Measurements from ENCODE around the gene FBXL15.

- no peak for TF ChIP-seq JUNB (CRISPR knock-in tag; conservative IDR thresholded peaks at IDR 0.05)
- no peak for TF ChIP-seq ZNF140 (CRISPR knock-in tag; IDR thresholded peaks at IDR 0.05)
- no peak for TF ChIP-seq SMC3 (conservative IDR thresholded peaks at IDR 0.05; ENCODE audit: insufficient read depth, low read depth, low read length)
- TF ChIP-seq MECOM (CRISPR knock-in tag; IDR thresholded peaks at IDR 0.05): no peak
- TF ChIP-seq, protein P1, sequence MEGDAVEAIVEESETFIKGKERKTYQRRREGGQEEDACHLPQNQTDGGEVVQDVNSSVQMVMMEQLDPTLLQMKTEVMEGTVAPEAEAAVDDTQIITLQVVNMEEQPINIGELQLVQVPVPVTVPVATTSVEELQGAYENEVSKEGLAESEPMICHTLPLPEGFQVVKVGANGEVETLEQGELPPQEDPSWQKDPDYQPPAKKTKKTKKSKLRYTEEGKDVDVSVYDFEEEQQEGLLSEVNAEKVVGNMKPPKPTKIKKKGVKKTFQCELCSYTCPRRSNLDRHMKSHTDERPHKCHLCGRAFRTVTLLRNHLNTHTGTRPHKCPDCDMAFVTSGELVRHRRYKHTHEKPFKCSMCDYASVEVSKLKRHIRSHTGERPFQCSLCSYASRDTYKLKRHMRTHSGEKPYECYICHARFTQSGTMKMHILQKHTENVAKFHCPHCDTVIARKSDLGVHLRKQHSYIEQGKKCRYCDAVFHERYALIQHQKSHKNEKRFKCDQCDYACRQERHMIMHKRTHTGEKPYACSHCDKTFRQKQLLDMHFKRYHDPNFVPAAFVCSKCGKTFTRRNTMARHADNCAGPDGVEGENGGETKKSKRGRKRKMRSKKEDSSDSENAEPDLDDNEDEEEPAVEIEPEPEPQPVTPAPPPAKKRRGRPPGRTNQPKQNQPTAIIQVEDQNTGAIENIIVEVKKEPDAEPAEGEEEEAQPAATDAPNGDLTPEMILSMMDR (IDR thresholded peaks at IDR 0.05 in 2 of 3, conservative IDR thresholded peaks at IDR 0.05 in 1 of 3; ENCODE audit: insufficient read depth in 2 of 3, low read depth in 1 of 3, low read length in 3 of 3): no peak
- TF ChIP-seq, protein P2, sequence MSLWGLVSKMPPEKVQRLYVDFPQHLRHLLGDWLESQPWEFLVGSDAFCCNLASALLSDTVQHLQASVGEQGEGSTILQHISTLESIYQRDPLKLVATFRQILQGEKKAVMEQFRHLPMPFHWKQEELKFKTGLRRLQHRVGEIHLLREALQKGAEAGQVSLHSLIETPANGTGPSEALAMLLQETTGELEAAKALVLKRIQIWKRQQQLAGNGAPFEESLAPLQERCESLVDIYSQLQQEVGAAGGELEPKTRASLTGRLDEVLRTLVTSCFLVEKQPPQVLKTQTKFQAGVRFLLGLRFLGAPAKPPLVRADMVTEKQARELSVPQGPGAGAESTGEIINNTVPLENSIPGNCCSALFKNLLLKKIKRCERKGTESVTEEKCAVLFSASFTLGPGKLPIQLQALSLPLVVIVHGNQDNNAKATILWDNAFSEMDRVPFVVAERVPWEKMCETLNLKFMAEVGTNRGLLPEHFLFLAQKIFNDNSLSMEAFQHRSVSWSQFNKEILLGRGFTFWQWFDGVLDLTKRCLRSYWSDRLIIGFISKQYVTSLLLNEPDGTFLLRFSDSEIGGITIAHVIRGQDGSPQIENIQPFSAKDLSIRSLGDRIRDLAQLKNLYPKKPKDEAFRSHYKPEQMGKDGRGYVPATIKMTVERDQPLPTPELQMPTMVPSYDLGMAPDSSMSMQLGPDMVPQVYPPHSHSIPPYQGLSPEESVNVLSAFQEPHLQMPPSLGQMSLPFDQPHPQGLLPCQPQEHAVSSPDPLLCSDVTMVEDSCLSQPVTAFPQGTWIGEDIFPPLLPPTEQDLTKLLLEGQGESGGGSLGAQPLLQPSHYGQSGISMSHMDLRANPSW (CRISPR knock-in tag; IDR thresholded peaks at IDR 0.05): no peak
- TF ChIP-seq, protein P3, sequence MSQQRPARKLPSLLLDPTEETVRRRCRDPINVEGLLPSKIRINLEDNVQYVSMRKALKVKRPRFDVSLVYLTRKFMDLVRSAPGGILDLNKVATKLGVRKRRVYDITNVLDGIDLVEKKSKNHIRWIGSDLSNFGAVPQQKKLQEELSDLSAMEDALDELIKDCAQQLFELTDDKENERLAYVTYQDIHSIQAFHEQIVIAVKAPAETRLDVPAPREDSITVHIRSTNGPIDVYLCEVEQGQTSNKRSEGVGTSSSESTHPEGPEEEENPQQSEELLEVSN (IDR thresholded peaks at IDR 0.05; ENCODE audit: borderline replicate concordance in 1 of 2, extremely low read depth in 1 of 2, insufficient read depth in 1 of 2, insufficient read length in 1 of 2, low read depth in 1 of 2, low read length in 1 of 2, poor library complexity in 1 of 2, severe bottlenecking in 1 of 2): no peak
- TF ChIP-seq, protein P4, sequence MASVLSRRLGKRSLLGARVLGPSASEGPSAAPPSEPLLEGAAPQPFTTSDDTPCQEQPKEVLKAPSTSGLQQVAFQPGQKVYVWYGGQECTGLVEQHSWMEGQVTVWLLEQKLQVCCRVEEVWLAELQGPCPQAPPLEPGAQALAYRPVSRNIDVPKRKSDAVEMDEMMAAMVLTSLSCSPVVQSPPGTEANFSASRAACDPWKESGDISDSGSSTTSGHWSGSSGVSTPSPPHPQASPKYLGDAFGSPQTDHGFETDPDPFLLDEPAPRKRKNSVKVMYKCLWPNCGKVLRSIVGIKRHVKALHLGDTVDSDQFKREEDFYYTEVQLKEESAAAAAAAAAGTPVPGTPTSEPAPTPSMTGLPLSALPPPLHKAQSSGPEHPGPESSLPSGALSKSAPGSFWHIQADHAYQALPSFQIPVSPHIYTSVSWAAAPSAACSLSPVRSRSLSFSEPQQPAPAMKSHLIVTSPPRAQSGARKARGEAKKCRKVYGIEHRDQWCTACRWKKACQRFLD (CRISPR knock-in tag; IDR thresholded peaks at IDR 0.05): no peak
- no peak for TF ChIP-seq FOS (IDR thresholded peaks at IDR 0.05; ENCODE audit: extremely low read depth, insufficient read length)
- TF ChIP-seq, protein P5, sequence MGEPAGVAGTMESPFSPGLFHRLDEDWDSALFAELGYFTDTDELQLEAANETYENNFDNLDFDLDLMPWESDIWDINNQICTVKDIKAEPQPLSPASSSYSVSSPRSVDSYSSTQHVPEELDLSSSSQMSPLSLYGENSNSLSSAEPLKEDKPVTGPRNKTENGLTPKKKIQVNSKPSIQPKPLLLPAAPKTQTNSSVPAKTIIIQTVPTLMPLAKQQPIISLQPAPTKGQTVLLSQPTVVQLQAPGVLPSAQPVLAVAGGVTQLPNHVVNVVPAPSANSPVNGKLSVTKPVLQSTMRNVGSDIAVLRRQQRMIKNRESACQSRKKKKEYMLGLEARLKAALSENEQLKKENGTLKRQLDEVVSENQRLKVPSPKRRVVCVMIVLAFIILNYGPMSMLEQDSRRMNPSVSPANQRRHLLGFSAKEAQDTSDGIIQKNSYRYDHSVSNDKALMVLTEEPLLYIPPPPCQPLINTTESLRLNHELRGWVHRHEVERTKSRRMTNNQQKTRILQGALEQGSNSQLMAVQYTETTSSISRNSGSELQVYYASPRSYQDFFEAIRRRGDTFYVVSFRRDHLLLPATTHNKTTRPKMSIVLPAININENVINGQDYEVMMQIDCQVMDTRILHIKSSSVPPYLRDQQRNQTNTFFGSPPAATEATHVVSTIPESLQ (CRISPR knock-in tag; IDR thresholded peaks at IDR 0.05): no peak
- TF ChIP-seq ZNF263 (CRISPR knock-in tag; IDR thresholded peaks at IDR 0.05; ENCODE audit: borderline replicate concordance): no peak
- TF ChIP-seq KAT7 (CRISPR knock-in tag; IDR thresholded peaks at IDR 0.05; ENCODE audit: borderline replicate concordance): no peak
- TF ChIP-seq POLR2AphosphoS5 (IDR thresholded peaks at IDR 0.05; ENCODE audit: control insufficient read depth, insufficient read depth, low read depth, low read length): no peak
Measured at GRCh38 chr10:102416695-102417094, 3.9 kb upstream of the FBXL15 start.
